ENCODE results near the gene GALNT18.

The GALNT18 gene

GRCh38 chr11:11413776-11414175 lies 208.0 kb downstream of the GALNT18 start:
- no peak for TF ChIP-seq CTCF (IDR thresholded peaks at IDR 0.05; ENCODE audit: control extremely low read depth, extremely low read depth, low read depth, missing control alignments)
- CTCF ChIA-PET = interaction anchor here (1.4 kb wide), 1 partner anchor 16 kb away, joined by 3 read pairs; no protein-coding TSS in a partner anchor
- POLR2A ChIA-PET = no interaction called here
- no peak for DNase-seq (ENCODE audit: extremely low spot score)

- CTCF ChIA-PET = interaction anchor here (1.7 kb wide), 1 partner anchor 11 kb away, joined by 6 read pairs; no protein-coding TSS in a partner anchor
- POLR2A ChIA-PET = no interaction called here
Observed at GRCh38 chr11:11411401-11411985, 210.3 kb downstream of the GALNT18 start.

GRCh38 chr11:11409901-11410300 lies 211.9 kb downstream of the GALNT18 start:
- DNase-seq (ENCODE audit: extremely low spot score) = no peak
- no peak for TF ChIP-seq CTCF (IDR thresholded peaks at IDR 0.05; ENCODE audit: control extremely low read depth, extremely low read depth, low read depth, missing control alignments)
- POLR2A ChIA-PET = no interaction called here
- CTCF ChIA-PET = interaction anchor here (0.9 kb wide), 1 partner anchor 12 kb away, joined by 3 read pairs; no protein-coding TSS in a partner anchor

More at GRCh38 chr11:11411401-11411985, 210.3 kb downstream of the GALNT18 start:
- no peak for DNase-seq (ENCODE audit: extremely low spot score)
- no peak for TF ChIP-seq CTCF (IDR thresholded peaks at IDR 0.05; ENCODE audit: control extremely low read depth, extremely low read depth, low read depth, missing control alignments)

- TF ChIP-seq CTCF (IDR thresholded peaks at IDR 0.05; ENCODE audit: control extremely low read depth, extremely low read depth, low read depth, missing control alignments) = no peak
- CTCF ChIA-PET = interaction anchor here (0.9 kb wide), 1 partner anchor 11 kb away, joined by 3 read pairs; no protein-coding TSS in a partner anchor
- POLR2A ChIA-PET = no interaction called here
- DNase-seq (ENCODE audit: extremely low spot score) = no peak
Observed at GRCh38 chr11:11409224-11409623, 212.6 kb downstream of the GALNT18 start.

- TF ChIP-seq CTCF (IDR thresholded peaks at IDR 0.05; ENCODE audit: control extremely low read depth, extremely low read depth, low read depth, missing control alignments) = no peak
- CTCF ChIA-PET = interaction anchor here (0.9 kb wide), 1 partner anchor 10 kb away, joined by 3 read pairs; no protein-coding TSS in a partner anchor
- no peak for DNase-seq (ENCODE audit: extremely low spot score)
- POLR2A ChIA-PET = no interaction called here
Observed at GRCh38 chr11:11408436-11409221, 213.2 kb downstream of the GALNT18 start.

- no peak for TF ChIP-seq CTCF (IDR thresholded peaks at IDR 0.05; ENCODE audit: control extremely low read depth, extremely low read depth, low read depth, missing control alignments)
- ChIA-PET CTCF (interaction anchor here (1.2 kb wide), 1 partner anchor 13 kb away, joined by 3 read pairs; no protein-coding TSS in a partner anchor), POLR2A (no interaction called here)
- DNase-seq (ENCODE audit: extremely low spot score) = no peak
Observed at GRCh38 chr11:11407763-11408084, 214.1 kb downstream of the GALNT18 start.
